ENCODE measurements around the gene CPTP. TPM values are rescaled to one million over a fixed set of nuclear protein-coding genes. Genes with fewer than 3 reads are reported as not detected.

Gene CPTP
- polyA plus RNA-seq, 1 experiment, result 7.1 TPM

DNA sequence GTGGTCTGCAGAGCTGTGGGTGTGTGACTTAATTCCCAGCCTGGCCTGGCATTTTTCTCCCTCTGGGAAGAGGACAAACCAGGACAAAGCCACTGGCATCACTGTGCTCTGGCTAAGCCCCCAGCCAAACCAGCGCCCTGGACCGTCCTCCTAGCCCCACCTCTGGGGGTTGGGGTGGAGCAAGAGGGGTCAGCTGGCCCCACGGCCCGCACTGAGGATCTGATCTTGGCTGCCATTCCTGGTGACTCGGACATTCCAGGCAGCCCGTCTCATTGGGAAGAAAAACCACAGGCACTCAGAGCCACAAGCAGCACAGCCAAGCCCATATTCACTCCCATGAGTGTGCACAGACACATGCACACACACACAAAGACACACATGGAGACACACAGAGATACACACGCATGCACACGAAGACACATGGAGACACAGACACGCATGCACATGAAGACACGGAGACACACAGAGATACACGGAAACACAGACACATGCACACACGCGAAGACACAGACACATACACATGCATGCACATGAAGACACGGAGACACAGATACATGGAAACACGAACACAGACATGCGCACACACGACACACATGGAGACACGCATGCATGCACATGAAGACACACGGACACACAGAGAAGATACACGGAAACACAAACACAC lies 36.0 kb downstream of the CPTP start:
- ChIA-PET POLR2A (interaction anchor here (0.7 kb wide), 1 partner anchor 14 kb away, joined by 3 read pairs; the partner anchor contains the start of gene AURKAIP1), CTCF (no interaction called here)
- TF ChIP-seq, protein P1, sequence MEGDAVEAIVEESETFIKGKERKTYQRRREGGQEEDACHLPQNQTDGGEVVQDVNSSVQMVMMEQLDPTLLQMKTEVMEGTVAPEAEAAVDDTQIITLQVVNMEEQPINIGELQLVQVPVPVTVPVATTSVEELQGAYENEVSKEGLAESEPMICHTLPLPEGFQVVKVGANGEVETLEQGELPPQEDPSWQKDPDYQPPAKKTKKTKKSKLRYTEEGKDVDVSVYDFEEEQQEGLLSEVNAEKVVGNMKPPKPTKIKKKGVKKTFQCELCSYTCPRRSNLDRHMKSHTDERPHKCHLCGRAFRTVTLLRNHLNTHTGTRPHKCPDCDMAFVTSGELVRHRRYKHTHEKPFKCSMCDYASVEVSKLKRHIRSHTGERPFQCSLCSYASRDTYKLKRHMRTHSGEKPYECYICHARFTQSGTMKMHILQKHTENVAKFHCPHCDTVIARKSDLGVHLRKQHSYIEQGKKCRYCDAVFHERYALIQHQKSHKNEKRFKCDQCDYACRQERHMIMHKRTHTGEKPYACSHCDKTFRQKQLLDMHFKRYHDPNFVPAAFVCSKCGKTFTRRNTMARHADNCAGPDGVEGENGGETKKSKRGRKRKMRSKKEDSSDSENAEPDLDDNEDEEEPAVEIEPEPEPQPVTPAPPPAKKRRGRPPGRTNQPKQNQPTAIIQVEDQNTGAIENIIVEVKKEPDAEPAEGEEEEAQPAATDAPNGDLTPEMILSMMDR (IDR thresholded peaks at IDR 0.05; ENCODE audit: low read depth, low read length), result no peak
- Histone ChIP-seq H3K27ac (ENCODE audit: low read depth, low read length) (peak overlapping the region; percentile 99), H3K4me3 (ENCODE audit: low read depth, low read length) (no peak overlapping the region), H3K9me3 (ENCODE audit: control insufficient read depth, insufficient read depth, low read length) (no peaks in the 10 kb centered on the region; the same call in 1 of the 2 replicates), H3K27me3 (ENCODE audit: control insufficient read depth, insufficient read depth, low read length) (no peaks in the 10 kb centered on the region)
- DNase-seq (ENCODE audit: low read depth, low spot score), result peak; percentile 86

DNA sequence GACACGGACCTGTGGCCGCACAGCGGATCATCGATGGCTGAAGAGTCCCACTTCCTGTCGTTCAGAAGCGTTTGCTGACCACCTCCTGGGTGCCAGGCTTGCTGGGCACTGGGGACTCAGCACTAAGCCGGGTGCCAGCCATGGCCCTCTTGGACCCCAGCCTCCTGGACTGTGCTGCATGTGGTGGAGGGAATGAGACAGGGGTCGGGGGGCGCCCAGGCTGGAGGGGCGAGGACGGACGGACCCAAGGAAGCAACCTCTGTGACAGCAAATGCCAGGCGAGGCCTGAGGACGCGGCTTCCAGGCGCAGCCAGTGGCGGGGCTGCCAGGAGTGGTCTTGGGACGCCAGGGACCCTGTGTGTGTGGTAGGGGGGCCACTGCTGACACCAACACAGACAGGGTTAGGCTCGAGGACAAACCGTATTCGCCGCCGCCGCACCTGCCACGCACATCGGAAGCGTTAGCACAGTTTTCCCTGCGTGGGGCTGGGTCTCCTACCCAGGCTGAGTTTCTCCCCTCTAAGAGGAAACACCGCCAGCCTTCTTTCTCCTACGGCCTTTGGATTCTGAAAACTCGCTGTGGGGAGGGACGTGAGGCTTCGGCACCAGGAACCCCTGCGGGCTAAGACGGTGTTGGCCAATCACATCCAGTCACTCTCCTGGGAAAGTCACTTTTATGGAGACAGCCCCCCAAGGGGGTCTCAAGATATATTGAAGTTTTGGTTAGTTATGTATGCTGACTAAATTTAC lies 36.8 kb downstream of the CPTP start:
- H3K9me3 ChIP-seq (ENCODE audit: control insufficient read depth, insufficient read depth, low read length), result no peaks in the 10 kb centered on the region; the same call in 1 of the 2 replicates
- H3K27ac ChIP-seq (ENCODE audit: low read depth, low read length), result peak overlapping the region; percentile 99
- H3K27me3 ChIP-seq (ENCODE audit: control insufficient read depth, insufficient read depth, low read length), result no peaks in the 10 kb centered on the region
- ChIA-PET CTCF (interaction anchor here (1.8 kb wide), 1 partner anchor 11 kb away, joined by 10 read pairs; no protein-coding TSS in a partner anchor), POLR2A (interaction anchor here (0.7 to 1.0 kb wide), 4 partner anchors 10 to 97 kb away, joined by 3 to 7 read pairs (median 4); partner anchors contain the start of gene AURKAIP1)
- H3K4me3 ChIP-seq (ENCODE audit: low read depth, low read length), result no peak overlapping the region
- TF ChIP-seq, protein P1 (IDR thresholded peaks at IDR 0.05; ENCODE audit: low read depth, low read length), result no peak
- DNase-seq (ENCODE audit: low read depth, low spot score), result no peak

DNA sequence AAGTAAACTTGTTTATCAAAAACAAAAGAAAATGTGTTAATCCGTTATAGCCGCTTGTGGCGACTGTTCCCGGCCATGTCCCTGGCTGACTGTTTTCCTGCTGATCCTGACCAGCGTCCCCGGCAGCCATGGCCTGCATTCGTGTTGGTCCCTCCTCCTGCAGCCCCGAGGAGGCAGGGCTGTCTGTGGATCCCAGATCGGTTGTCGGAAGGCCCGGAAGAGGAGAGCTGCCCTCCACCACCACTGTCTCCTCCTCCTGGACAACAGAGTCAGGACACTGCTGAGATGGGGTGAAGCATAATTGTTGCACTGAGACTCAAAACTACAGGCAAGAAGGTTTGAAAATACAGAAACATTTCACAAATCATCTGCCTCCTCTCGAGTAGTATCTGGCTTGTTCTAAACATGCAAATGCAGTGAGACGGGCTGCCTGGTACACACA lies 37.4 kb downstream of the CPTP start:
- DNase-seq (ENCODE audit: low read depth, low spot score), result peak; percentile 66
- Histone ChIP-seq H3K27ac (ENCODE audit: low read depth, low read length) (peak overlapping the region; percentile 99), H3K27me3 (ENCODE audit: control insufficient read depth, insufficient read depth, low read length) (no peaks in the 10 kb centered on the region), H3K9me3 (ENCODE audit: control insufficient read depth, insufficient read depth, low read length) (no peaks in the 10 kb centered on the region; the same call in 1 of the 2 replicates), H3K4me3 (ENCODE audit: low read depth, low read length) (no peak overlapping the region)
- TF ChIP-seq, protein P1 (IDR thresholded peaks at IDR 0.05; ENCODE audit: low read depth, low read length), result peak; percentile 52
- POLR2A ChIA-PET, result interaction anchor here (0.5 to 1.0 kb wide), 5 partner anchors 10 to 251 kb away, joined by 3 to 7 read pairs (median 4); partner anchors contain the start of gene AURKAIP1
- CTCF ChIA-PET, result interaction anchor here (1.8 kb wide), 1 partner anchor 10 kb away, joined by 10 read pairs; no protein-coding TSS in a partner anchor

DNA sequence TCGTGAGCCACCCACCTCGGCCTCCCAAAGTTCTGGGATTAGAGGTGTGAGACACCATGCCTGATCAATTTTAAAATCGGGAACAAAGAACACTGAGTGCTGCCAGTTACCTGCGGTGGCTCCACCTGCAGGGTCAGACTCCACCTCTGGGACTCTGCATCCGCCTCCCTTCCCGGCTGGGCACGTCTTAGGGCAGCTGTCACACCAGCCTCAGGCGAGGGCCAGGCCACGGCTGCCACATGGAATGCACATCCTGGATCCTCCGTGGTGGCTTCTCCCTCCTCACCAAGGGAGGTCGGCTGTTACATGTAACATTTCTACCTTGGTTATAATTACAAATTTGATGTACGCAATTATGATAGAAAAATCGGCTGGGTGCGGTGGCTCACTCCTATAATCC lies 39.7 kb downstream of the CPTP start:
- TF ChIP-seq, protein P1 (IDR thresholded peaks at IDR 0.05; ENCODE audit: low read depth, low read length), result no peak
- no peak overlapping the region for H3K27ac ChIP-seq (ENCODE audit: low read depth, low read length)
- POLR2A ChIA-PET, result interaction anchor here (0.9 kb wide), 1 partner anchor 11 kb away, joined by 3 read pairs; the partner anchor contains the start of gene AURKAIP1

More for the DNA sequence above, 39.7 kb downstream of the CPTP start:
- DNase-seq (ENCODE audit: low read depth, low spot score), result no peak
- H3K9me3 ChIP-seq (ENCODE audit: control insufficient read depth, insufficient read depth, low read length), result no peaks in the 10 kb centered on the region; the same call in 1 of the 2 replicates
- no peaks in the 10 kb centered on the region for H3K27me3 ChIP-seq (ENCODE audit: control insufficient read depth, insufficient read depth, low read length)
- H3K4me3 ChIP-seq (ENCODE audit: low read depth, low read length), result no peak overlapping the region
- CTCF ChIA-PET, result no interaction called here

Measured in AG04450 (cell line).